GM19035 (cell line): Measurements from ENCODE around the gene TEX10.
"Not testable (repeated sequence)": the region's sequence is repeated elsewhere in the genome, so short reads cannot be mapped to it uniquely, and the experiment has no call there.

Experiments used
- ATAC-seq: cut with Tn5 transposase; IDR thresholded peaks from one replicate; pipeline ENCODE4 v1.9.1; 2021; ENCODE audit not compliant: unreplicated experiment

Gene TEX10

GRCh38 chr9:100350188-100350587 is 2.6 kb downstream of the TEX10 start:
- ATAC-seq: no peak

DNA sequence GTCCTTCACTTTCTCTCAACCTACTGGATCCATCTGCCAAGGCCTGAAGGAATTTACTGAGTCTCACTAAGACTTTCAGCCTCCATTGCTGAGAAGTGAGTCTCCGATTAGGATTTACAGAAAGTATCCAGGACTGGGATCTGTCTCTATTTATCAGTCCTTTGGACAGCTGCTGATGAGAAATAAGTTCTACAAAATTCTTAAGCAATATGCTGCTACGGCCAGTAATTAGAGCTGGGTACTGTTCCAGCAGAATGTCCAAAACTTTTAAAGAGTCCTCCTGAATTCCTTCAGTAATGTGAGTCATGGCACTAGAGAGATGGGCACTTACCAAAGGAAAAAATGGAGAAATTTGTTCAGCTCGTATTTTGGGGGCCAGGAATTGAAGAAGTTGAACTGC is 5.9 kb downstream of the TEX10 start:
- no peak for ATAC-seq

- no peak for ATAC-seq
These were observed 10.9 kb downstream of the TEX10 start for GRCh38 chr9:100341889-100342288.

GRCh38 chr9:100340224-100340623 is 12.5 kb downstream of the TEX10 start:
- ATAC-seq: no peak

- ATAC-seq: not testable (repeated sequence)
These were observed 14.0 kb downstream of the TEX10 start for GRCh38 chr9:100338736-100339135.

DNA sequence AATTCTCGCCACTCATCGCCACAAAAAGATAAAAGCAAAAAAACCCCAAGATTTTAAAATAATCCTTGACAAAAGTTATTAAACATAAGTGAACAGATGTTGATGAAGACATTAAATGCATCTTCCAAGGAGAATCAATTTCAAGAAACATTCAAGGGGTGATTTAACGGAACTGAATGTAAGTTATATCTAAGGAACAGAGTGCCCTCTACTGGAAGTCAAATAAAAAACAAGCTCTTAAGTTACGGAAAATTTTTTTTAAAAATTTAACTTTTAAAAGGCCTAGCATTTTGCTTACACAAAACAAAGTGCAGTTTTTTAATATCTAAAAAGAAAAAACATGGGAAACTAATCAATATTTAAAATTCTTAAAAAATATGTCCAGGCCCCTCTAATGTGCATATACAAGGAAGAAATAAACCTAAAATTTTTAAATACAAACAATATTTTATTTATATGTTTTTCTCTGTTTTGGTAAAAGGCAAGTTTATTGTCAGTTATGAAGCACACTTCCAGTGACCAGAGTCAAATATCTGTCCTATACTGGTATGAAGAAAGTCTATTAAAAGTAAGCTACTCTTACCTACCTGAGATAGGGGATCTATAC is 28.0 kb downstream of the TEX10 start:
- ATAC-seq: no peak

DNA sequence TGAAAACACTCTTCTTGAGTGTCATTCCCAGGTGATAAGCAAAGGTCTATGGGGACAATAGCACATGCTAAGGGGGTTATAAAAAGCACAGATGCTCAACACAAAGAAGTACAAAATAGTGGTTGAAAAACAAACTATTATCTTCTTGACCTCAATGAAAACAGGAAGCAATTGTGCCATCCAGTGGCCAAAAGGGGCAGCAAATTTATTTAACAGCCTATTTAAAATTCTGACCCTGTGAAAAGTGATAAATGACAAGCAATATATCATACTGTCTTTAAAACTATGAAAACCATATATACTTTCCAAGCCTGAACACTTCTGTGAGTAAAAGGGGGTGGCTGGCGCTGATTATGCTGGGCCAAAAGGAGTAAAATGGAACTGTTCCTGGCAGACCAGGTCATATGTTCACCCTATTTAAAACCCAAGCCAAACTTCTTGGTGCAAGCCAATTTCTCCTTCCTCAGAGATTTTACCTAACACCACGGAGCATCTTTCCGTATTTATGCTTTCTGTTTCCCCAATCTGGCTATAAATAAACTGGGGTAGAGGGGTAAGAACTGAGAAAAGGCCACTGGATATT is 29.7 kb downstream of the TEX10 start:
- ATAC-seq: no peak

DNA sequence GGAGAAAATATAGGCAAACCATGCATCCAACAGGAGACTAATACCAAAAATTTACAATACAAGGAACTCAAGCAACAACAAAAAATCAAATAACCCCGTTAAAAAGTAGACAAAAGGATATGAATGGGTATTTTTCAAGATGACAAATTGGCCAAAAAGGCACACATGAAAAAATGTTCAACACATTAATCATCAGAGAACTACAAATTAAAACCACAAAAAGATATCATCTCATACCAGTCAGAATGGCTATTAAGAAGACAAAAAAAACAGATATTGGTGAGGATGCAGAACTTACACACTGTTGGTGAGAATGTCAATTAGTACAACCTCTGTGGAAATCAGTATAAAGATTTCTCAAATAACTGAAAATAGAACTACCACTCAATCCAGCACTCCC is 35.0 kb downstream of the TEX10 start:
- no peak for ATAC-seq

DNA sequence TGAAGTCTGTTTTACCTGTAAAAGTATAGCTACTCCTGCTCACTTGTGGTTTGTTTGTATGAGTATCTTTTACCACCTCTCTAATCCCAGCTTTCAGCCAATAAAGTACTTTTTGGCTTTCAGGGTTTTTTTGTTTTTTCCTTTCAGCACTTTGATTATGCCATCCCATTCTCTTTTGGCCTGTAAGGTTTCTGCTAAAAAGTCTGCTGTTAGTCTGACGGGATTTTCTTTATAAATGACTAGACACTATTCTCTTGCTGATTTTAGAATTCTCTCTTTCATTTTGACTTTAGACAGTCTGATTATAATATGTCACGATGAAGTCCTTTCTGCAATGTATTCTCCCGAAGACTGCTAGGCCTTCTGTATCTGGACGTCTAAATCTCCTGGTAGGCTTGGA is 37.2 kb downstream of the TEX10 start:
- no peak for ATAC-seq

- no peak for ATAC-seq
These were observed 42.8 kb downstream of the TEX10 start for GRCh38 chr9:100309992-100310391.

DNA sequence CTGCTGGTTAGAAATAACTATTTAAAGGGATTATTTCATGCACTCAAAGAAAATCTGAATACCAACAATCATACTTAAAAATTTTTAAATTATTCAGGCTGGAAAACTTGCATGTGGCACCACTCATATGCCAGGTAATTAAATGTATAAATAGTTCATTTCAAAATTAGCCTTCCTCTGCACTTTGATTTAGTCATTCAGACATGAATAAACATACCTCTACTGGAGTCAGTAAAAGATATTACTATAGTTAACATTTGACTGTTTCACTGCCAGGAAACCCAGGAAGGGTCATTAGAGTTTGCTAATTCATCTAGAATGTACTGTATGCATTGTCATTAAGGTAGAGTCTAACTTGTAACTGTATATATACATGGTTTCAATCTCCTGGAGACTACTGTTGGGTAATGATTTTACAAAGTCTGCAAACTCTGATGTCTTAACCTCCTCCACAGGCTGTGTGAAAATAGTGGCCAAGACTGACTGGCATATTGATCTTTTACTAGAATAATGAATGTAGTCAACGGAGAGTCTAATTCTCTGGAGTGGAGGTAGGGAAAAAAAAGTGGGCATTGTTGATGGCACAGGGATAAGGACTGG is 43.7 kb downstream of the TEX10 start:
- no peak for ATAC-seq

DNA sequence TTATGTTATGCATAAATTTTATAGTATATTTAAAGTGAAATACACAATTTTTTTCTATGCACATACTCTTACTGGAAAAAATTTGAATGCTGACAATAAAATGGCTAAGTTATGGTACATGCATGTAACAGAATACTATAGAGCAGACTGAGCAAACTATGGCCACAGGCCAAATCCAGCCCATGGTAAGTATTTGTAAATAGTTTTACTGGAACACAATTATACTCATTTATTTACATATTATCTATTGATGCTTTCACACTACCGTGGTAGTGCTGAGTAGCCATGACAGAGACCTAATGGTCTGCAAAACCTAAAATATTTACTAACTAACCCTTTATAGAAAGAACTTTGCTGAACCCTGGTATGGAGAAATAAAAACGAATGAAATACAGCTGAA is 45.7 kb downstream of the TEX10 start:
- ATAC-seq: no peak

- ATAC-seq: no peak
These were observed 46.5 kb downstream of the TEX10 start for GRCh38 chr9:100306283-100306682.

- ATAC-seq: no peak
These were observed 49.0 kb downstream of the TEX10 start for GRCh38 chr9:100303747-100304146.

- ATAC-seq: no peak
These were observed 54.4 kb downstream of the TEX10 start for GRCh38 chr9:100298378-100298777.

DNA sequence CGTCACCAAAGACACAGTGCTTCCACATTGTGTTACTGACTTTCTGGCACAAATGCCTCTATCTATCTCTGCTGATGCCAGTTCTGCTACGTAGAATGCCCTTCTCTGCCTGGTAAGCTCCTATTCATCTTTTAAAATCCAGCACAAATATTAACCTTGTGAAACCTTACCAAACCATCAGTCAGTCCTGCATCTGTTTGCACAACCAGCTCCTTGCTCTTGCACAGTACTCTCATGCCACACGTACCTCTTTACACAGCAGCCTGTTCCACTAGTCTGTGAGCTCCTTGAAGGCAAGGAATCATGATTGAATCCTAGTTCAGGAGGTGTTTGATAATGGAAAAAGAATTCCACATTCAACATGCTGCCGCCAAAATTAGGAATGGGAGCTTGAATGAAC is 56.3 kb downstream of the TEX10 start:
- no peak for ATAC-seq

- no peak for ATAC-seq
These were observed 57.5 kb downstream of the TEX10 start for GRCh38 chr9:100295240-100295639.

- no peak for ATAC-seq
These were observed 57.9 kb downstream of the TEX10 start for GRCh38 chr9:100294806-100295205.

- ATAC-seq: no peak
These were observed 58.4 kb downstream of the TEX10 start for GRCh38 chr9:100294341-100294740.

DNA sequence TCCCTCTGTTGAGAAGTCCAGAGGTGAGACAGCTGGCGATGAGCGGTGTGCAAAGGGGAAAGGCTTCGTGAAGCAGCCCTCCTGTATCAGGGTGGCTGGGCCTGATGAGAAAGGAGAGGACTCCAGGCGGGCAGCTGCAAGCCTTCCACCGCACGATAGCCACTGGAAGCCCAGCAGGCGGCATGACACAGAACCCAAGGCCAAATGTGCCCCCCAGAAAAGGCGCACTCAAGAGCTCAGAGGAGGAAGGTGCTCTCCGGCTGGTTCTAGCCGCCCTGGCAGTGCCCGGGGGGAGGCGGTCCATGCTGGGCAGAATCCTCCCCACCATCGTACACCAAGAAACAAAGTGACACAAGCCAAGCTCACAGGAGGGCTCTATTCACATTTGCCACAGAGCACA is 60.3 kb downstream of the TEX10 start:
- ATAC-seq: no peak

- no peak for ATAC-seq
These were observed 62.0 kb downstream of the TEX10 start for GRCh38 chr9:100290714-100291113.

- no peak for ATAC-seq
These were observed 65.6 kb downstream of the TEX10 start for GRCh38 chr9:100287186-100287585.

- ATAC-seq: no peak
These were observed 66.5 kb downstream of the TEX10 start for GRCh38 chr9:100286257-100286656.
